ENCODE results near the gene TMEFF2. TPM values are rescaled to one million over a fixed set of nuclear protein-coding genes. Genes with fewer than 3 reads are reported as not detected.

TMEFF2 gene
- total RNA-seq, 1 experiment from 2014 or later: 0.17 TPM

DNA sequence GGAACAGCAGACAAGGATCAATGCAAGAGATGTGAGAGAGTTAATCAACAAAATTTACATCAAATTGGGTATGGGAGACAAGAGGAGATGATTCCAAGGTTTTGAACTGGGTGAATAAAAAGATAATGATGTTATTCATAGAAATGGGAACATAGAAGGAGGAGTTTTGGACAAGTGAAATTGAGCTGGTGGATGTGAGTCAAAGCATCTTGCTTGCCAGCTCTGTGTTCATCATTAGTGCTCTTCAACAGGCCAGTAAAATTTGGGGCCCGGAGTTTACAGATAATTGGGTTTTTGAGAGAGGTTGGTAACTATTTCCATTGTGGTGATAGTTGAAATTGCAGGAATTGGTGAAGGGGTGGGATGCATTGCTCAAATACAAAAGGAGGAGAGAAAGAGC is 277.9 kb downstream of the TMEFF2 start:
- Histone ChIP-seq H3K36me3 (replicated peaks; ENCODE audit: control insufficient read depth, insufficient read depth, low read length) (no peaks in the 10 kb centered on the region), H3K4me3 (ENCODE audit: insufficient read depth, low read depth, low read length) (no peak overlapping the region), H3K27me3 (ENCODE audit: control insufficient read depth, insufficient read depth, low read length) (no peaks in the 10 kb centered on the region)
- DNase-seq: no peak

- DNase-seq: no peak
- no peaks in the 10 kb centered on the region for H3K36me3 ChIP-seq (replicated peaks; ENCODE audit: control insufficient read depth, insufficient read depth, low read length)
- H3K4me3 ChIP-seq (ENCODE audit: insufficient read depth, low read depth, low read length): no peak overlapping the region
- H3K27me3 ChIP-seq (ENCODE audit: control insufficient read depth, insufficient read depth, low read length): no peaks in the 10 kb centered on the region
These were observed 279.0 kb downstream of the TMEFF2 start for GRCh38 chr2:191915750-191916149.

- Histone ChIP-seq H3K4me3 (ENCODE audit: insufficient read depth, low read depth, low read length) (no peak overlapping the region), H3K36me3 (replicated peaks; ENCODE audit: control insufficient read depth, insufficient read depth, low read length) (no peaks in the 10 kb centered on the region)
- DNase-seq: no peak
These were observed 280.9 kb downstream of the TMEFF2 start for GRCh38 chr2:191913796-191914195.

GRCh38 chr2:191912764-191913163 is 282.0 kb downstream of the TMEFF2 start:
- Histone ChIP-seq H3K36me3 (replicated peaks; ENCODE audit: control insufficient read depth, insufficient read depth, low read length) (no peaks in the 10 kb centered on the region), H3K4me3 (ENCODE audit: insufficient read depth, low read depth, low read length) (no peak overlapping the region), H3K27me3 (ENCODE audit: control insufficient read depth, insufficient read depth, low read length) (no peaks in the 10 kb centered on the region)
- no peak for DNase-seq

More at GRCh38 chr2:191913796-191914195, 280.9 kb downstream of the TMEFF2 start:
- H3K27me3 ChIP-seq (ENCODE audit: control insufficient read depth, insufficient read depth, low read length): no peaks in the 10 kb centered on the region

DNA sequence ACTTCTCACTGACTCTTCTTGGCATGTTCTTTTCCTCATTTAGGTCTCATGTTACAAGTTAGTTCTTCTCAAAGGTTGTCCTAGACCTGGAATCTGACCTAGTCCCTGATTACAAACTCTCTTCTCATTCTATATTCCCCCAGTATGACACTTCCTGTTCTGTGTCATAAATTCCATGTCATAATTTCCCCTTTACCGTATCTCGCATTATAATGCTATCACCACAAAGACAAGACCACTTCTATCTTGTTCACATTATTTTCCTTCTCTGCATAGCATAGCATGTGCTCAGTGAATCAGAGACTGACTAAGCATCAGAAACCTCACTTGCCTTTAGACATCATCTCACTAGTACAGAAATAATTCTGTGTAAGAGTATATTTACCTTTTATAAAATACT is 284.2 kb downstream of the TMEFF2 start:
- H3K4me3 ChIP-seq (ENCODE audit: insufficient read depth, low read depth, low read length): no peak overlapping the region
- DNase-seq: no peak
- no peaks in the 10 kb centered on the region for H3K27me3 ChIP-seq (ENCODE audit: control insufficient read depth, insufficient read depth, low read length)
- H3K36me3 ChIP-seq (replicated peaks; ENCODE audit: control insufficient read depth, insufficient read depth, low read length): no peaks in the 10 kb centered on the region

GRCh38 chr2:191908874-191909273 is 285.9 kb downstream of the TMEFF2 start:
- no peaks in the 10 kb centered on the region for H3K36me3 ChIP-seq (replicated peaks; ENCODE audit: control insufficient read depth, insufficient read depth, low read length)
- no peak overlapping the region for H3K4me3 ChIP-seq (ENCODE audit: insufficient read depth, low read depth, low read length)
- DNase-seq: no peak
- no peaks in the 10 kb centered on the region for H3K27me3 ChIP-seq (ENCODE audit: control insufficient read depth, insufficient read depth, low read length)

DNA sequence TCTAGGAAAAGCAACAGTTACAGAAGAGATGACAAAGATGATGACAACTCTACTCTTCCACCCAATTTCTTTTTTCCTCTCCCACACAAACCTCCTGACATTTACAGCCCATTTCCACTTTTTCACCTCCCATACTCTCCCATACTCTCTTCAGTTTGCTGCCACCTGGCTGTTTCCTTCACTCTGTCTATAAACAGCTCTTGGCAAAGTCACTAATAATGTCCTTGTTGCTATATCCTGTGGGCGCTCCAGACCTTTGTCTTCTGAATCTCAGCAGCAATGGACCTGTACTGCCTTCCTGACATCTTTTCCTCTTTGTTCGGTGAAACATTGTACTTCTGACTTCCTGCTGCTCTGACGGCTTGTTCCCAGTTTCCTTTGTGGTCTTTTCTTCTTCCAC is 287.2 kb downstream of the TMEFF2 start:
- no peak overlapping the region for H3K4me3 ChIP-seq (ENCODE audit: insufficient read depth, low read depth, low read length)
- no peaks in the 10 kb centered on the region for H3K27me3 ChIP-seq (ENCODE audit: control insufficient read depth, insufficient read depth, low read length)
- DNase-seq: no peak
- no peaks in the 10 kb centered on the region for H3K36me3 ChIP-seq (replicated peaks; ENCODE audit: control insufficient read depth, insufficient read depth, low read length)

- DNase-seq: no peak
- H3K27me3 ChIP-seq (ENCODE audit: control insufficient read depth, insufficient read depth, low read length): no peaks in the 10 kb centered on the region
- H3K4me3 ChIP-seq (ENCODE audit: insufficient read depth, low read depth, low read length): no peak overlapping the region
These were observed 287.6 kb downstream of the TMEFF2 start for GRCh38 chr2:191907091-191907490.

DNA sequence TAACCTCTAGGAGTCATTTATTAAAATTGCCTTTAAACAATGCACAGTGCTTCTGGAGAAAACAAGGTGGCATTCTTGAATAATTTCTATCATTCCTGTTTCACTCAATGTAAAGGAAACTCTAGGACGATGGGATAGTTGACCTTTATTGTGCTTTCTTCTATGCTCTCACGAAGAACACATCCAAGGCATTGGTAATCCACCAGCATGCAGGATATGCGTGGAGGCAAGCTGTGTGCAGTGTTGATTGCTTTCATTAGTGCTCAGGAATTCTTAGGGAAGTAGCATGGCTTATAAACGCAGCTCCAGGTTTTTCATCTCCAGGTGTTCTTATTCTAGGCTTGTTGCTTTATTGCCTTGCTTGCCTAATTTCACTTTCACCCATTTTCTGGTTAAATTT is 289.4 kb downstream of the TMEFF2 start:
- H3K4me3 ChIP-seq (ENCODE audit: insufficient read depth, low read depth, low read length): no peak overlapping the region
- H3K27me3 ChIP-seq (ENCODE audit: control insufficient read depth, insufficient read depth, low read length): no peaks in the 10 kb centered on the region
- no peaks in the 10 kb centered on the region for H3K36me3 ChIP-seq (replicated peaks; ENCODE audit: control insufficient read depth, insufficient read depth, low read length)
- DNase-seq: no peak

More at GRCh38 chr2:191907091-191907490, 287.6 kb downstream of the TMEFF2 start:
- H3K36me3 ChIP-seq (replicated peaks; ENCODE audit: control insufficient read depth, insufficient read depth, low read length): no peaks in the 10 kb centered on the region

DNA sequence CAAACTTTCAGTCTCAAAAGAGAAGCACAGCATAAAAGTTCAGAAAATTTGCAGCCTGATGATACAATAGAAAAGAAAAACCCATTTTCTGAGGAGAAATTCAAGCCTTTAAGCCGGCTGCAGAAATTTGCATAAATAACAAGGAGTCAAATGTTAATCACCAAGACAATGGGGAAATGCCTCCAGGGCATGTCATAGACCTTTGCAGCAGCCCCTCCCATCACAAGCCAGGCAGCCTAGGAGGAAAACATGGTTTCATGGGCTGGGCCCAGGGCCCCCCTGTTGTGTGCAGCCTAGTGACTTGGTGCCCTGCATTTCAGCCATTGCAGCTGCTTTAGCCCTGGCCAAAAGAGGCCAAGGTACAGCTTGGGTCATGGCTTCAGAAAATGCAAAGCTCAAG is 293.7 kb downstream of the TMEFF2 start:
- Histone ChIP-seq H3K36me3 (replicated peaks; ENCODE audit: control insufficient read depth, insufficient read depth, low read length) (no peaks in the 10 kb centered on the region), H3K27me3 (ENCODE audit: control insufficient read depth, insufficient read depth, low read length) (no peaks in the 10 kb centered on the region), H3K4me3 (ENCODE audit: insufficient read depth, low read depth, low read length) (no peak overlapping the region)
- no peak for DNase-seq

DNA sequence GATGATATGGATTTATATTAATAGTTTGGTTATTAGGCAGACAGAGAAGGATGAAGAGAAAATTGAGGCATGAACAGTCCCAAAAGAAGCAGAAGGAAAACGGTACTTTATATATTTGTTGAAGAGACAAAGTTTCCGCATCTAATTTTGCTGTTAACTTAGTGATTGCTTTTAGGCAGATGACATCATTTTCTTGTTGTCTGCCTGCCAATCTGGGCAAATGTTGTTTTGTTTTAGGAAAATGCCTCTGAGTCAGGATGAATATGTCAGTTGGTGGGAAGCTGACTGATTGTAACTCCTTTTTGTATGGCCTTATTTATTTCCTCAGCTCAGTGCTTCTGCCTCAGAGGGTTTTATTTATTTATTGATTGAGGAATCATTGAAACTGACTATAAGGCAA is 295.3 kb downstream of the TMEFF2 start:
- no peaks in the 10 kb centered on the region for H3K36me3 ChIP-seq (replicated peaks; ENCODE audit: control insufficient read depth, insufficient read depth, low read length)
- no peaks in the 10 kb centered on the region for H3K27me3 ChIP-seq (ENCODE audit: control insufficient read depth, insufficient read depth, low read length)
- DNase-seq: no peak
- no peak overlapping the region for H3K4me3 ChIP-seq (ENCODE audit: insufficient read depth, low read depth, low read length)

Measured in H7 (cell line).